DOHH2 (cell line): ENCODE results near the gene ARHGEF4.

ENCODE experiments used
- EZH2phosphoT487 ChIP-seq: fragments of 200-600 bp; sonication (generic); IDR thresholded peaks from 2 replicates; pipeline ENCODE4 v1.6.1; 2017; ENCODE audit warnings: borderline replicate concordance, mild to moderate bottlenecking, antibody characterized with exemption, low read length, moderate library complexity, mixed read lengths
- TF ChIP-seq, protein P1 (sequence below): fragments of 200-600 bp; sonication (generic); IDR thresholded peaks from one replicate; pipeline ENCODE4 v1.5.1; 2014; ENCODE audit warnings: antibody characterized with exemption, mild to moderate bottlenecking, low read depth, low read length; ENCODE audit not compliant: poor library complexity, severe bottlenecking

DNA sequence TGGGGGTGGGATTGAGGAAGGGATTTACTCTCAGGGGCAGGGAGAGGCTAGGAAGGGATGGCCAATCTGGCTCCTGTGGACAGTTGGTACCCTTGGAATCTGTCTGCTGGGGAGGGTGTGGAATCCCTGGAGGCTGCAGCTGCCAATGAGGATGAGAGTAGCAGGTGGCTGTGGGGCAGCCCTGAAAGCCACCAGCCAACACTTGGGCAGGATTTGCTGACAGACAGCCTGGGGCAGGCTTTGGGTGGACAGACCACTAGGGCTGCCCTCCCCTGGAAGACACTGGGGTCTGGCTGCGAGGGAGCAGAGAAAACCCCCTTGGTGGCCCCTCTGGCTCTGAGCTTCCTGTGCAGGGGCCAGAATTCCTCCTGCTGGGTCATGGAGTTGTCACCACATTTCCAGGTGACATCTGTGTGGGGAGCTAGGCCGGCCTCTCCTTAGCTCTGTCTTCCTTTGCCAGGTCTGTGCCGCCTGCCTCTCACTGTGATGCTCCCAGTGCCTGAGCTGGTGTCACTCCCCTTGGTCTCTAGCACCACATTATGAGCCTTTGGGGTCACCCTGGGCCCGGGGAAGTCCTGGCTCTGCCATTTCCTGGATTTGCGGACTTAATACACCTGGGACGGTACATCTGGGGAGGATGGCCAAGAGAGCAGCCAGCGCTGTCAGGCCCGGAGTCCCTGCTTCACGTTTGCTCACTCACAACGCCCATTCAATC lies 13.4 kb upstream of the ARHGEF4 start:
- TF ChIP-seq, protein P1, sequence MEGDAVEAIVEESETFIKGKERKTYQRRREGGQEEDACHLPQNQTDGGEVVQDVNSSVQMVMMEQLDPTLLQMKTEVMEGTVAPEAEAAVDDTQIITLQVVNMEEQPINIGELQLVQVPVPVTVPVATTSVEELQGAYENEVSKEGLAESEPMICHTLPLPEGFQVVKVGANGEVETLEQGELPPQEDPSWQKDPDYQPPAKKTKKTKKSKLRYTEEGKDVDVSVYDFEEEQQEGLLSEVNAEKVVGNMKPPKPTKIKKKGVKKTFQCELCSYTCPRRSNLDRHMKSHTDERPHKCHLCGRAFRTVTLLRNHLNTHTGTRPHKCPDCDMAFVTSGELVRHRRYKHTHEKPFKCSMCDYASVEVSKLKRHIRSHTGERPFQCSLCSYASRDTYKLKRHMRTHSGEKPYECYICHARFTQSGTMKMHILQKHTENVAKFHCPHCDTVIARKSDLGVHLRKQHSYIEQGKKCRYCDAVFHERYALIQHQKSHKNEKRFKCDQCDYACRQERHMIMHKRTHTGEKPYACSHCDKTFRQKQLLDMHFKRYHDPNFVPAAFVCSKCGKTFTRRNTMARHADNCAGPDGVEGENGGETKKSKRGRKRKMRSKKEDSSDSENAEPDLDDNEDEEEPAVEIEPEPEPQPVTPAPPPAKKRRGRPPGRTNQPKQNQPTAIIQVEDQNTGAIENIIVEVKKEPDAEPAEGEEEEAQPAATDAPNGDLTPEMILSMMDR = no peak
- TF ChIP-seq EZH2phosphoT487 = no peak
